ENCODE results near the gene AMER3.

Gene AMER3

DNA sequence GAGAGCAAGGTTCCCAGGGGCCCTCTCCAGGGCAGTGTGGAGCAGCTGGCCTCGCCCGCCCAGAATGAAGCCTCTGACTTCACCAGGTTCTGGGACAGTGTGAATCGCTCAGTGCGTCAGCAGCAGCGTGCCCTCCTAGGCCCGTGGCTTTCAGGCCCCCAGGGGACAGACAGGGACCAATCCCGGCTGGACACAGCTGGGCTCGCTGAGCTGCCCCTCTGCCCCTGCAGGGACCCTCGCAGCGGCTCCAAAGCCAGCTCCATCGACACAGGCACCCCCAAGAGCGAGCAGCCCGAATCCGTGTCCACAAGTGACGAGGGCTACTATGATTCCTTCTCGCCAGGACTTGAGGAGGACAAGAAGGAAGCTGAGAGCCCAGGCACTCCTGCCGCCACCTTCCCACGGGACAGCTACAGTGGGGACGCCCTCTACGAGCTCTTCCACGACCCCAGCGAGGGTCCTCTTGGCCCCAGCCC is 7.6 kb downstream of the AMER3 start:
- H3K27ac ChIP-seq (ENCODE audit: insufficient read depth, low read length, poor library complexity, severe bottlenecking) = no peak overlapping the region
- no peaks in the 10 kb centered on the region for H3K27me3 ChIP-seq (replicated peaks; ENCODE audit: control insufficient read depth, insufficient read depth, low read length, poor library complexity, severe bottlenecking)
- no peaks in the 10 kb centered on the region for H3K4me1 ChIP-seq (ENCODE audit: control insufficient read depth, insufficient read depth, low read length, poor library complexity, severe bottlenecking)
- no peaks in the 10 kb centered on the region for H3K9me3 ChIP-seq (ENCODE audit: control insufficient read depth, low read length)
- H3K36me3 ChIP-seq (ENCODE audit: control insufficient read depth, insufficient read depth, low read length) = no peaks in the 10 kb centered on the region
- no peak for DNase-seq
- H3K4me3 ChIP-seq (ENCODE audit: insufficient read depth, low read depth, low read length, poor library complexity, severe bottlenecking) = no peak overlapping the region

- Histone ChIP-seq H3K27me3 (replicated peaks; ENCODE audit: control insufficient read depth, insufficient read depth, low read length, poor library complexity, severe bottlenecking) (no peaks in the 10 kb centered on the region), H3K27ac (ENCODE audit: insufficient read depth, low read length, poor library complexity, severe bottlenecking) (no peak overlapping the region)
- DNase-seq = no peak
These were observed 8.1 kb downstream of the AMER3 start for GRCh38 chr2:130763405-130763804.

DNA sequence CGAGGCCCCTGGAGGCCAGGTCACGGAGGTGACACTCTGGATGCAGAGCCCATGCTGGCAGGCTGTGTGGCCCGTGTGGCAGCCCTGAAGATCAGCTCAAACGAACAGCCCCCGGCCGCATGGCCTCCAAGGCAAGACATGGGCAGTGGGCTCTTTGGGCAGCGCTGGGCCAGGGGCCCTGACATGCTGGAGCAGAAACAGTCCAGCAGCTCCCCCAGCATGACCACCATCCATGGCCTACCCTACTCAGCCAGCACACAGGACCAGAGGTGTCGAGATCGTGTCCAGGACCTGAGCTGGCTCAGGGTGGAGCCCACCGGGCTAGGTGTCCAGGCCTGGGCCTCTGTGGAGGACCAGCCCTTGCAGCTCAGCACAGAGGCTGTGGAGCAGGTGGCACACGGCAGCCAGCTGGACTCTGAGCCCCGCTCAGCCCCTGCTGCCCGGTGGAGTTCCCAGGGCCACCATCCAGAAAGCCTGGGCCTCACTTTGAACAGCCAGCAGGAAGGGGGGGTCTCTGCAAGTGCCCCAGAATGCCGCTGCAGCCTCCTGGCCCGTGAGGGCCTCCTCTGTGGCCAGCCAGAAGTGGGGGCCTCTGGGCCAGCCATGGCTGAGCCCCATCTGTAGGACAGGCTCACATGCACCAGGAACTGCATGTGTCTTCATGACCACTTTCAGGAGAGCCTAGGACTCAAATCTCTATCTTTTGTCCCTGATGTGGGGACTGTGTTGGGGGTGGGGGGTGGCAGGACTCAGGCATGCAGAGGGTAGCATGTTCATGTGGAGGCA is 8.9 kb downstream of the AMER3 start:
- no peaks in the 10 kb centered on the region for H3K4me1 ChIP-seq (ENCODE audit: control insufficient read depth, insufficient read depth, low read length, poor library complexity, severe bottlenecking)
- no peaks in the 10 kb centered on the region for H3K9me3 ChIP-seq (ENCODE audit: control insufficient read depth, low read length)
- no peak overlapping the region for H3K27ac ChIP-seq (ENCODE audit: insufficient read depth, low read length, poor library complexity, severe bottlenecking)
- no peak overlapping the region for H3K4me3 ChIP-seq (ENCODE audit: insufficient read depth, low read depth, low read length, poor library complexity, severe bottlenecking)
- no peaks in the 10 kb centered on the region for H3K36me3 ChIP-seq (ENCODE audit: control insufficient read depth, insufficient read depth, low read length)
- no peak for DNase-seq
- H3K27me3 ChIP-seq (replicated peaks; ENCODE audit: control insufficient read depth, insufficient read depth, low read length, poor library complexity, severe bottlenecking) = no peaks in the 10 kb centered on the region

More at GRCh38 chr2:130763405-130763804, 8.1 kb downstream of the AMER3 start:
- H3K9me3 ChIP-seq (ENCODE audit: control insufficient read depth, low read length) = no peaks in the 10 kb centered on the region
- H3K4me3 ChIP-seq (ENCODE audit: insufficient read depth, low read depth, low read length, poor library complexity, severe bottlenecking) = no peak overlapping the region
- H3K4me1 ChIP-seq (ENCODE audit: control insufficient read depth, insufficient read depth, low read length, poor library complexity, severe bottlenecking) = no peaks in the 10 kb centered on the region
- no peaks in the 10 kb centered on the region for H3K36me3 ChIP-seq (ENCODE audit: control insufficient read depth, insufficient read depth, low read length)

DNA sequence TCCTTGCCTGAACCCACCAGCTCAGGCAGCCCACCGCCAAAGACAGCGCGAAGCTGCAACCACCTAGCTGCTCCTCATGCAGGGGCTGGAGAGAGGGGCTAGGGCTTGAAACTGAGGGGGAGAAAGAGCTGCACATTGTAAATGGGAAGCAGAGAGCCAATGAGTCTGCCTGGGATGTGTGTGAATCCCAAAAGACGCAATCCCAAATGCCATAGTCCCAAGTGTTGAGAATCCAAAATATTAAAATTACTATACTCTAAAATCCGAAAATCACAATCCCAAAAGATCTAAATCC is 9.4 kb downstream of the AMER3 start:
- H3K9me3 ChIP-seq (ENCODE audit: control insufficient read depth, low read length) = no peaks in the 10 kb centered on the region
- H3K4me3 ChIP-seq (ENCODE audit: insufficient read depth, low read depth, low read length, poor library complexity, severe bottlenecking) = no peak overlapping the region
- H3K27ac ChIP-seq (ENCODE audit: insufficient read depth, low read length, poor library complexity, severe bottlenecking) = no peak overlapping the region
- H3K27me3 ChIP-seq (replicated peaks; ENCODE audit: control insufficient read depth, insufficient read depth, low read length, poor library complexity, severe bottlenecking) = no peaks in the 10 kb centered on the region
- H3K4me1 ChIP-seq (ENCODE audit: control insufficient read depth, insufficient read depth, low read length, poor library complexity, severe bottlenecking) = no peaks in the 10 kb centered on the region
- no peaks in the 10 kb centered on the region for H3K36me3 ChIP-seq (ENCODE audit: control insufficient read depth, insufficient read depth, low read length)
- no peak for DNase-seq

- Histone ChIP-seq H3K9me3 (ENCODE audit: control insufficient read depth, low read length) (no peaks in the 10 kb centered on the region), H3K36me3 (ENCODE audit: control insufficient read depth, insufficient read depth, low read length) (no peaks in the 10 kb centered on the region), H3K4me1 (ENCODE audit: control insufficient read depth, insufficient read depth, low read length, poor library complexity, severe bottlenecking) (no peaks in the 10 kb centered on the region), H3K4me3 (ENCODE audit: insufficient read depth, low read depth, low read length, poor library complexity, severe bottlenecking) (no peak overlapping the region), H3K27ac (ENCODE audit: insufficient read depth, low read length, poor library complexity, severe bottlenecking) (no peak overlapping the region), H3K27me3 (replicated peaks; ENCODE audit: control insufficient read depth, insufficient read depth, low read length, poor library complexity, severe bottlenecking) (no peaks in the 10 kb centered on the region)
- no peak for DNase-seq
These were observed 10.1 kb downstream of the AMER3 start for GRCh38 chr2:130765464-130765863.

- Histone ChIP-seq H3K4me1 (ENCODE audit: control insufficient read depth, insufficient read depth, low read length, poor library complexity, severe bottlenecking) (no peaks in the 10 kb centered on the region), H3K27ac (ENCODE audit: insufficient read depth, low read length, poor library complexity, severe bottlenecking) (no peak overlapping the region), H3K27me3 (replicated peaks; ENCODE audit: control insufficient read depth, insufficient read depth, low read length, poor library complexity, severe bottlenecking) (no peaks in the 10 kb centered on the region), H3K4me3 (ENCODE audit: insufficient read depth, low read depth, low read length, poor library complexity, severe bottlenecking) (no peak overlapping the region), H3K36me3 (ENCODE audit: control insufficient read depth, insufficient read depth, low read length) (no peaks in the 10 kb centered on the region), H3K9me3 (ENCODE audit: control insufficient read depth, low read length) (no peaks in the 10 kb centered on the region)
- no peak for DNase-seq
These were observed 10.7 kb downstream of the AMER3 start for GRCh38 chr2:130766037-130766436.

DNA sequence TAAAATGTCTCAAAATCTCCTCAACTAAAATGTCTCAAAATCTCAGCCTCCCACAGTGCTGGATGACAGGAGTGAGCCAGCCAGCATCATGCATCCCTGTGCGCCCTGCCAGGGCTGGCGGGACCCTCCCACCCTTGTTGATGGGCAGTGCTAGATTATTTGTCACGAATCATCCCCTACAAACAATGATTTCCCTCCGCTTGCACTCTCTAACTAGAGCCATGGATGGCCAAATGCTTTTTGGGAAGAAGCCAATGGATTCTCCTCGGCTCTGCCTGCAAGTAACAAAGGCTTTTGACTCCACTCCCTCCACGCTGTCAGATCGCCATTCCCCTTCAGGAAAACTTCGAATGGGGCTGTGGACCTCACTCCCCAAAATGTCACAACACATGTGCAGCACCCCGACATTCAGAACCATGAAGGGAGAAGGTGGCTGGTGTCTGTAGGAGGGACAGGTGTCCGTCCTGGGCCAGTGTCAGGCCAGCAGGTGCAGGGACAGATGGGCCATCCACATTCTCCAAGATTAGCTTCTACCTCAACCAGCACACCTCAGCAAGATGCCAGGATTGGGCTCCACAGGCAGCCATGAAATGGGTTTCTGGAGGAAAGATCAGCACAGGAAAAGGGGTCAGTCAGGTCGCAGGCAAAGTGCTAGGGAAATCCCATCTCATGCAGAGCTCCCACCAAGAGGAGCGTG is 11.5 kb downstream of the AMER3 start:
- Histone ChIP-seq H3K27ac (ENCODE audit: insufficient read depth, low read length, poor library complexity, severe bottlenecking) (no peak overlapping the region), H3K36me3 (ENCODE audit: control insufficient read depth, insufficient read depth, low read length) (no peaks in the 10 kb centered on the region), H3K27me3 (replicated peaks; ENCODE audit: control insufficient read depth, insufficient read depth, low read length, poor library complexity, severe bottlenecking) (no peaks in the 10 kb centered on the region), H3K9me3 (ENCODE audit: control insufficient read depth, low read length) (no peaks in the 10 kb centered on the region), H3K4me3 (ENCODE audit: insufficient read depth, low read depth, low read length, poor library complexity, severe bottlenecking) (no peak overlapping the region), H3K4me1 (ENCODE audit: control insufficient read depth, insufficient read depth, low read length, poor library complexity, severe bottlenecking) (no peaks in the 10 kb centered on the region)
- DNase-seq = no peak

GRCh38 chr2:130767408-130767775 is 12.1 kb downstream of the AMER3 start:
- DNase-seq = no peak
- Histone ChIP-seq H3K27ac (ENCODE audit: insufficient read depth, low read length, poor library complexity, severe bottlenecking) (no peak overlapping the region), H3K4me1 (ENCODE audit: control insufficient read depth, insufficient read depth, low read length, poor library complexity, severe bottlenecking) (no peaks in the 10 kb centered on the region), H3K4me3 (ENCODE audit: insufficient read depth, low read depth, low read length, poor library complexity, severe bottlenecking) (no peak overlapping the region), H3K9me3 (ENCODE audit: control insufficient read depth, low read length) (no peaks in the 10 kb centered on the region), H3K36me3 (ENCODE audit: control insufficient read depth, insufficient read depth, low read length) (no peaks in the 10 kb centered on the region), H3K27me3 (replicated peaks; ENCODE audit: control insufficient read depth, insufficient read depth, low read length, poor library complexity, severe bottlenecking) (no peaks in the 10 kb centered on the region)

DNA sequence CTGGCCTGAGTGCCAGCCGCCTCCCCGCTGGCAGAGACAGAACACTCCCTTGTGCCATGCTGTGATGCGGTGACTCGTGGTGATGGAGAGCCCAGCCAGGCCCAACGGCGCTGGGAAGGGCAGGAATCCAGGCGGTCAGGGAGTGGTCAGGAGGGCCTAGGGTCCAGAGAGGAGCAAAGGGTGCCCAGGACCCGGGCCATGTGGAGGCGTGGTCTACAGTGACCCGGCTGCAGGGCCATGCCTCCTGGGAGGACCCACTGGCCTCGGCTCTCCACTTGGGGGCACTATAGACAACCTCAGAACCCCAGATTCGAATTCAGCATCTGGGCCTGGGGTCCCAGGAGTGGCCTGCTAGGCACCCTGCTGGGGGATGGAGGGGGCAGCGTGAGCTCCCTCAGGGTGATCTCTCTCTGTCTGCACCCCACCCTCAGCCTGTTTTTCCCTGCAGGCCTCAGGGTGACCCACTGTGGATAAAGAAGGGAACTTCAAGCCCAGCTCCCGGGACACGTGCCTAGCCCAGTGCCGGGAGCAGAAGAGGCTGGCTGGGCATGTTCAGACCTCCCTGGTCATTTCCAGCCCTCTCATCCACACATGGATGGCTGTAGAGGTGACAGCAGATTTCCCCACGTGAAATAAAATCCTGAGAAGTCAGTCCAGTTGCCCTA is 13.0 kb downstream of the AMER3 start:
- no peaks in the 10 kb centered on the region for H3K27me3 ChIP-seq (replicated peaks; ENCODE audit: control insufficient read depth, insufficient read depth, low read length, poor library complexity, severe bottlenecking)
- H3K36me3 ChIP-seq (ENCODE audit: control insufficient read depth, insufficient read depth, low read length) = no peaks in the 10 kb centered on the region
- H3K27ac ChIP-seq (ENCODE audit: insufficient read depth, low read length, poor library complexity, severe bottlenecking) = no peak overlapping the region
- no peak for DNase-seq
- H3K4me1 ChIP-seq (ENCODE audit: control insufficient read depth, insufficient read depth, low read length, poor library complexity, severe bottlenecking) = no peaks in the 10 kb centered on the region
- no peak overlapping the region for H3K4me3 ChIP-seq (ENCODE audit: insufficient read depth, low read depth, low read length, poor library complexity, severe bottlenecking)
- H3K9me3 ChIP-seq (ENCODE audit: control insufficient read depth, low read length) = no peaks in the 10 kb centered on the region

GRCh38 chr2:130769343-130769907 is 14.1 kb downstream of the AMER3 start:
- Histone ChIP-seq H3K36me3 (ENCODE audit: control insufficient read depth, insufficient read depth, low read length) (no peaks in the 10 kb centered on the region), H3K27ac (ENCODE audit: insufficient read depth, low read length, poor library complexity, severe bottlenecking) (no peak overlapping the region), H3K27me3 (replicated peaks; ENCODE audit: control insufficient read depth, insufficient read depth, low read length, poor library complexity, severe bottlenecking) (no peaks in the 10 kb centered on the region), H3K9me3 (ENCODE audit: control insufficient read depth, low read length) (no peaks in the 10 kb centered on the region), H3K4me3 (ENCODE audit: insufficient read depth, low read depth, low read length, poor library complexity, severe bottlenecking) (no peak overlapping the region), H3K4me1 (ENCODE audit: control insufficient read depth, insufficient read depth, low read length, poor library complexity, severe bottlenecking) (no peaks in the 10 kb centered on the region)
- DNase-seq = no peak

All from effector memory CD4-positive, alpha-beta T cell (primary cell).